Measurements from ENCODE around the gene SSBP3.

SSBP3 gene

DNA sequence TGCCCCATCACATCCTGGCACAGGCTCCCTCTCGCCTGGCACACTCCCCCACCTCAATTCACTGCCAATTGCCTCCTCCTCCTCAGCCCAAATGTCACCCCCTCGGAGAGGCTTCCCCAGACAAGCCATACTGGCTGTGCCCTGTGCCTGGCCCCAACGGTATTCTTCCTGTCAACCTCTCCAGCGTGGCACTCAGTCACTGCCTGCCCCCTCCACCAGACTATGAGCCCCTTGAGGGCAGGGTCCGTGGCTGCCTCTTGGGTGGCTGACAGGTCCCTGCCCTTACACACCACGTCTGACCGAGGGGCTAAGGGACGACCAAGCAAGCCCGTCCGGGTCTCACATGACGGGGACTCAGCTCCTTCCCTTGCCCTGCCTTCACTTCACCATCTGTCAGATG, 131.3 kb downstream of the SSBP3 start:
- TF ChIP-seq CTCF (IDR thresholded peaks at IDR 0.05): no peak

GRCh38 chr1:54274448-54274847, 131.7 kb downstream of the SSBP3 start:
- TF ChIP-seq CTCF (IDR thresholded peaks at IDR 0.05): no peak

- TF ChIP-seq CTCF (IDR thresholded peaks at IDR 0.05): no peak
Observed at GRCh38 chr1:54273795-54274163, 132.4 kb downstream of the SSBP3 start.

GRCh38 chr1:54273092-54273794, 133.0 kb downstream of the SSBP3 start:
- TF ChIP-seq CTCF (IDR thresholded peaks at IDR 0.05): no peak

DNA sequence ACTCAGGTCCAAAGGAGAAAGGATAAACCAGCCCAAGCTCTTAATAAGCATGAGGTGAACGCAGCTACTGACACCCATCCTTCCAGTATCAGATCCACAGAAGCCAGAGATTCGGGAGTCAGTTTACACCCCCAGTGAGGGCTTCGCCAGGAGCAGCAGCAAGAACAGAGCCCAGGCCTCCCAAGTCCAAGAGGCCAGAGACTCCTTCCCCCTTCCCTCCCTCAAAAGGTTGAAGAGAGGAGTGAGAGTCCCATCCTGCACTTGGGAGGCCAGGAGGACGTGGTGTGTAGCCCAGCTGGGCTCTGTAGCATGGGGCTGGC, 133.5 kb downstream of the SSBP3 start:
- TF ChIP-seq CTCF (IDR thresholded peaks at IDR 0.05): no peak

- no peak for TF ChIP-seq CTCF (IDR thresholded peaks at IDR 0.05)
Observed at GRCh38 chr1:54272134-54272533, 134.1 kb downstream of the SSBP3 start.

- no peak for TF ChIP-seq CTCF (IDR thresholded peaks at IDR 0.05)
Observed at GRCh38 chr1:54271341-54271740, 134.9 kb downstream of the SSBP3 start.

DNA sequence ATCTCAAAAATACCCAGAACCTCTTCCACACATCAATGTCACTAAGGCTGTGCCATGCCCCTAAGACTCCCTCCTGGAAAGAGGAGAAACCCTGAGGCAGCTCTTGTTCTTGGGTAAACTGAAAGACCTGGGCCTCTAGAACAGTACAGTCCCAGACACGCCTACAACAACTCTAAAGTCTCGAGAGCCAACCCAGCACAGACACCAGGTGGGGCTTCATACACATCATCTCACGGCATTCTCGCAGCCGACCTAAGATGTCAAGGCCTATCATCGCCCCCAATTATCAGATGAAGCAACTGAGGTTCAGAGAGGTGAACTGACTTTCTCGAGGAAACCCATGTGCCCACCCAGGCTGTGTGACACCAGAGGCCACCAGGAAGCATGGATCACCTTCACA, 135.7 kb downstream of the SSBP3 start:
- TF ChIP-seq CTCF (IDR thresholded peaks at IDR 0.05): no peak

Data from LNCAP (cell line).